HL-60/S4 treated with phorbol 12-myristate 13-acetate at 8.2 ng/mL for 4 days and 3 days (cell line): ENCODE results near the gene CEP63.

Experiments
- in situ Hi-C: fragments of 300-500 bp; cut with MboI; formaldehyde crosslinking; loops from 2 replicates; pipeline ENCODE4 v1.15.0; 2022; ENCODE audit warnings: low sequenced_read_pairs

The CEP63 gene

GRCh38 chr3:134466331-134466730 lies 19.5 kb upstream of the CEP63 start:
- in situ Hi-C loops = no loop called here

- in situ Hi-C loops = no loop called here
Observed at GRCh38 chr3:134468519-134468918, 17.3 kb upstream of the CEP63 start.

GRCh38 chr3:134471521-134472193 lies 14.2 kb upstream of the CEP63 start:
- in situ Hi-C loops = loop anchor here (10.0 kb wide), 2 partner anchors 167 to 257 kb away; no protein-coding TSS in a partner anchor

- in situ Hi-C loops = loop anchor here (10.0 kb wide), 2 partner anchors 168 to 258 kb away; no protein-coding TSS in a partner anchor
Observed at GRCh38 chr3:134472831-134473230, 13.0 kb upstream of the CEP63 start.

GRCh38 chr3:134473868-134474546 lies 11.8 kb upstream of the CEP63 start:
- in situ Hi-C loops = loop anchor here (10.0 kb wide), 2 partner anchors 169 to 259 kb away; no protein-coding TSS in a partner anchor

- in situ Hi-C loops = loop anchor here (10.0 to 25.0 kb wide), 3 partner anchors 170 to 538 kb away; no protein-coding TSS in a partner anchor
Observed at GRCh38 chr3:134474956-134475355, 10.9 kb upstream of the CEP63 start.

GRCh38 chr3:134476306-134476705 lies 9.6 kb upstream of the CEP63 start:
- in situ Hi-C loops = loop anchor here (10.0 to 25.0 kb wide), 3 partner anchors 172 to 539 kb away; no protein-coding TSS in a partner anchor

GRCh38 chr3:134477002-134477401 lies 8.9 kb upstream of the CEP63 start:
- in situ Hi-C loops = loop anchor here (10.0 to 25.0 kb wide), 3 partner anchors 172 to 540 kb away; no protein-coding TSS in a partner anchor

GRCh38 chr3:134477938-134478337 lies 7.9 kb upstream of the CEP63 start:
- in situ Hi-C loops = loop anchor here (10.0 to 25.0 kb wide), 3 partner anchors 173 to 541 kb away; no protein-coding TSS in a partner anchor

GRCh38 chr3:134480546-134480945 lies 5.3 kb upstream of the CEP63 start:
- in situ Hi-C loops = loop anchor here (25.0 kb wide), 1 partner anchor 543 kb away; no protein-coding TSS in a partner anchor

- in situ Hi-C loops = loop anchor here (25.0 kb wide), 1 partner anchor 544 kb away; no protein-coding TSS in a partner anchor
Observed at GRCh38 chr3:134481166-134481565, 4.7 kb upstream of the CEP63 start.

- in situ Hi-C loops = loop anchor here (25.0 kb wide), 1 partner anchor 545 kb away; no protein-coding TSS in a partner anchor
Observed at GRCh38 chr3:134482622-134483021, 3.2 kb upstream of the CEP63 start.

GRCh38 chr3:134483195-134483900 lies 2.5 kb upstream of the CEP63 start:
- in situ Hi-C loops = loop anchor here (25.0 kb wide), 1 partner anchor 546 kb away; no protein-coding TSS in a partner anchor

- in situ Hi-C loops = loop anchor here (25.0 kb wide), 1 partner anchor 548 kb away; no protein-coding TSS in a partner anchor
Observed at GRCh38 chr3:134485075-134485717, 661 bp upstream of the CEP63 start.

GRCh38 chr3:134486577-134487041 lies 752 bp downstream of the CEP63 start:
- in situ Hi-C loops = loop anchor here (25.0 kb wide), 1 partner anchor 549 kb away; no protein-coding TSS in a partner anchor

GRCh38 chr3:134487406-134487805 lies 1.5 kb downstream of the CEP63 start:
- in situ Hi-C loops = loop anchor here (25.0 kb wide), 1 partner anchor 550 kb away; no protein-coding TSS in a partner anchor

- in situ Hi-C loops = loop anchor here (25.0 kb wide), 1 partner anchor 557 kb away; no protein-coding TSS in a partner anchor
Observed at GRCh38 chr3:134494495-134494894, 8.6 kb downstream of the CEP63 start.

GRCh38 chr3:134495980-134496379 lies 10.1 kb downstream of the CEP63 start:
- in situ Hi-C loops = loop anchor here (25.0 kb wide), 1 partner anchor 559 kb away; no protein-coding TSS in a partner anchor

GRCh38 chr3:134496471-134497071 lies 10.7 kb downstream of the CEP63 start:
- in situ Hi-C loops = loop anchor here (25.0 kb wide), 1 partner anchor 559 kb away; no protein-coding TSS in a partner anchor
